Measurements from ENCODE around the gene LRRC1.

- TF ChIP-seq CTCF (IDR thresholded peaks at IDR 0.05) (no peak), POLR2A (IDR thresholded peaks at IDR 0.05) (no peak)
These were observed 38.4 kb downstream of the LRRC1 start for GRCh38 chr6:53833155-53833554.
